IMR-90 (cell line): Measurements from ENCODE around the gene RNF145. TPM values are rescaled to one million over a fixed set of nuclear protein-coding genes. Genes with fewer than 3 reads are reported as not detected.

Experiments
- ATAC-seq: fragments of 200-7000 bp; cut with Tn5 transposase; 2 replicates; pipeline ENCODE4 v1.9.1; 2020; ENCODE audit warnings: low read depth, mild to moderate bottlenecking, moderate library complexity
- BruUV-seq: library from RNA; stranded (reverse); fragments of 400-500 nt; replicated peaks from 2 replicates; lab custom pipeline; 2021; lab: Mats Ljungman, UMichigan
- CTCF ChIA-PET: fragments of 300-600 bp; formaldehyde crosslinking; extraction: SDS; loops from one replicate; lab custom pipeline; 2021; ENCODE audit warnings: antibody characterized with exemption; lab: Yijun Ruan, JAX
- POLR2A ChIA-PET: fragments of 300-600 bp; sonication (Branson Sonifier 250); formaldehyde crosslinking; loops from one replicate; lab custom pipeline; 2022; ENCODE audit warnings: antibody characterized with exemption; ENCODE audit not compliant: unreplicated experiment; lab: Charles Lee
- DNase-seq: peaks from one replicate; pipeline ENCODE4 v3.0.0; 2013
- H2AFZ ChIP-seq: replicated peaks from 2 replicates; pipeline ENCODE3; 2013; ENCODE audit warnings: low read length, mild to moderate bottlenecking; ENCODE audit not compliant: poor library complexity
- H2AK5ac ChIP-seq: 2 replicates; pipeline ENCODE4 v1.6.1; 2013; ENCODE audit warnings: low read depth, low read length, inconsistent platforms
- H2AK9ac ChIP-seq: replicated peaks from 2 replicates; pipeline ENCODE3; 2013; ENCODE audit warnings: mild to moderate bottlenecking, low read depth, low read length, moderate library complexity; ENCODE audit not compliant: poor library complexity
- H2BK120ac ChIP-seq: 2 replicates; pipeline ENCODE4 v1.6.1; 2013; ENCODE audit warnings: low read depth, low read length, inconsistent platforms
- H2BK15ac ChIP-seq: 3 replicates; pipeline ENCODE4 v1.6.1; 2013; ENCODE audit warnings: low read depth, low read length, inconsistent platforms
- H2BK20ac ChIP-seq: 2 replicates; pipeline ENCODE4 v1.6.1; 2013; ENCODE audit warnings: low read depth, mild to moderate bottlenecking, inconsistent platforms, low read length, moderate library complexity
- H2BK5ac ChIP-seq: 2 replicates; pipeline ENCODE4 v1.6.1; 2013; ENCODE audit warnings: mild to moderate bottlenecking, low read depth, low read length, inconsistent platforms; ENCODE audit not compliant: poor library complexity, severe bottlenecking
- H3K14ac ChIP-seq: replicated peaks from 2 replicates; pipeline ENCODE4 v1.6.1; 2013; ENCODE audit warnings: low read depth, low read length, inconsistent platforms
- H3K18ac ChIP-seq: 2 replicates; pipeline ENCODE4 v1.6.1; 2013; ENCODE audit warnings: low read depth, low read length, control low read depth
- H3K23ac ChIP-seq: 2 replicates; pipeline ENCODE4 v1.6.1; 2013; ENCODE audit warnings: low read depth, low read length, inconsistent platforms
- H3K27ac ChIP-seq: 2 replicates; pipeline ENCODE4 v1.5.1; 2013; ENCODE audit warnings: mild to moderate bottlenecking, control low read depth, low read length; ENCODE audit not compliant: insufficient read depth
- H3K27me3 ChIP-seq: 2 replicates; pipeline ENCODE4 v1.6.1; 2013; ENCODE audit warnings: low read length; ENCODE audit not compliant: control insufficient read depth, insufficient read depth
- H3K36me3 ChIP-seq: 2 replicates; pipeline ENCODE4 v1.6.1; 2013; ENCODE audit warnings: low read length, mixed read lengths; ENCODE audit not compliant: control insufficient read depth, insufficient read depth
- H3K4ac ChIP-seq: 2 replicates; pipeline ENCODE4 v1.6.1; 2013; ENCODE audit warnings: low read depth, low read length, inconsistent platforms
- H3K4me1 ChIP-seq: 2 replicates; pipeline ENCODE4 v1.6.1; 2013; ENCODE audit warnings: low read length, mixed read lengths; ENCODE audit not compliant: control insufficient read depth, insufficient read depth
- H3K4me2 ChIP-seq: 2 replicates; pipeline ENCODE4 v1.6.1; 2013; ENCODE audit warnings: low read depth, mild to moderate bottlenecking, control low read depth, low read length, moderate library complexity
- H3K4me3 ChIP-seq: 2 replicates; pipeline ENCODE4 v1.5.1; 2013; ENCODE audit warnings: low read depth, mild to moderate bottlenecking, control low read depth, low read length, moderate library complexity; ENCODE audit not compliant: insufficient read depth
- H3K56ac ChIP-seq: 2 replicates; pipeline ENCODE4 v1.6.1; 2013; ENCODE audit warnings: low read length, inconsistent platforms; ENCODE audit not compliant: insufficient read depth; ENCODE audit errors: extremely low read depth
- H3K79me1 ChIP-seq, 2 experiments: 2 replicates each; pipeline ENCODE4 v1.6.1; 2013; ENCODE audit warnings: low read length in 2 of 2, inconsistent platforms in 1 of 2, low read depth in 1 of 2
- H3K9ac ChIP-seq: 2 replicates; pipeline ENCODE4 v1.6.1; 2013; ENCODE audit warnings: low read depth, low read length, control low read depth
- H3K9me1 ChIP-seq: 2 replicates; pipeline ENCODE4 v1.6.1; 2013; ENCODE audit warnings: low read length, inconsistent platforms; ENCODE audit not compliant: insufficient read depth
- H3K9me3 ChIP-seq: 2 replicates; pipeline ENCODE4 v1.6.1; 2013; ENCODE audit warnings: low read length; ENCODE audit not compliant: control insufficient read depth, insufficient read depth
- H4K20me1 ChIP-seq: 2 replicates; pipeline ENCODE4 v1.6.1; 2013; ENCODE audit warnings: low read length, inconsistent platforms; ENCODE audit not compliant: insufficient read depth
- H4K5ac ChIP-seq: 2 replicates; pipeline ENCODE4 v1.6.1; 2013; ENCODE audit warnings: mild to moderate bottlenecking, low read depth, low read length, control low read depth
- H4K8ac ChIP-seq, 2 experiments: 2 replicates each; pipeline ENCODE4 v1.6.1; 2013; ENCODE audit warnings: low read depth in 2 of 2, low read length in 2 of 2, control low read depth in 1 of 2, inconsistent platforms in 1 of 2
- H4K91ac ChIP-seq: 2 replicates; pipeline ENCODE4 v1.6.1; 2013; ENCODE audit warnings: low read depth, low read length, inconsistent platforms; ENCODE audit not compliant: insufficient read depth
- BHLHE40 ChIP-seq: fragments of 150-350 bp; IDR thresholded peaks from 2 replicates; pipeline ENCODE4 v1.6.1; 2016; ENCODE audit warnings: mild to moderate bottlenecking, low read depth, low read length
- CEBPB ChIP-seq: IDR thresholded peaks from 2 replicates; pipeline ENCODE4 v1.6.1; 2012; ENCODE audit warnings: low read depth, low read length, improper control_type of control experiment
- CHD1 ChIP-seq: IDR thresholded peaks from 2 replicates; pipeline ENCODE4 v1.6.1; 2012; ENCODE audit warnings: low read depth, low read length, improper control_type of control experiment
- ELK1 ChIP-seq: fragments of 150-350 bp; IDR thresholded peaks from 2 replicates; pipeline ENCODE4 v1.6.1; 2016; ENCODE audit warnings: low read depth, mild to moderate bottlenecking, low read length, moderate library complexity, borderline replicate concordance
- FOS ChIP-seq: fragments of 150-350 bp; IDR thresholded peaks from 2 replicates; pipeline ENCODE4 v1.6.1; 2016; ENCODE audit warnings: low read depth, low read length
- MAFK ChIP-seq: IDR thresholded peaks from 2 replicates; pipeline ENCODE4 v1.6.1; 2012; ENCODE audit warnings: low read depth, low read length, improper control_type of control experiment
- NFE2L2 ChIP-seq: fragments of 150-350 bp; IDR thresholded peaks from 2 replicates; pipeline ENCODE4 v1.6.1; 2016; ENCODE audit warnings: low read depth, mild to moderate bottlenecking, low read length
- POLR2A ChIP-seq: IDR thresholded peaks from 2 replicates; pipeline ENCODE4 v1.6.1; 2012; ENCODE audit warnings: mild to moderate bottlenecking, low read depth, low read length
- RAD21 ChIP-seq: IDR thresholded peaks from 2 replicates; pipeline ENCODE4 v1.6.1; 2012; ENCODE audit warnings: low read length, improper control_type of control experiment
- SMC3 ChIP-seq: fragments of 150-350 bp; IDR thresholded peaks from 2 replicates; pipeline ENCODE4 v1.6.1; 2016; ENCODE audit warnings: low read depth, mild to moderate bottlenecking, antibody characterized with exemption, low read length, moderate library complexity
- USF2 ChIP-seq: fragments of 150-350 bp; IDR thresholded peaks from 2 replicates; pipeline ENCODE4 v1.6.1; 2017; ENCODE audit warnings: mild to moderate bottlenecking, antibody characterized with exemption, low read length, low read depth
- WGBS, 2 experiments: methylation state at CpG; one replicate each; pipeline versions ENCODE4 v1.1.5 to v1.1.7; 2013; ENCODE audit warnings: missing lambda C conversion rate in 2 of 2; ENCODE audit not compliant: insufficient read length in 1 of 2; ENCODE audit errors: extremely low coverage in 2 of 2; 5-methylcytosine and 5-hydroxymethylcytosine counted together
- dilution Hi-C: fragments of 300-500 bp; cut with HindIII; formaldehyde crosslinking; loops from one replicate; pipeline ENCODE4 v1.14.3; 2018; ENCODE audit warnings: low sequenced_read_pairs; ENCODE audit not compliant: unreplicated experiment
- in situ Hi-C: fragments of 300-500 bp; cut with MboI; formaldehyde crosslinking; loops from 3 replicates; pipeline ENCODE4 v1.14.3; 2019; ENCODE audit warnings: low sequenced_read_pairs, inconsistent platforms, mixed read lengths
- intact Hi-C: fragments of 100-400 bp; cut with micrococcal nuclease; formaldehyde crosslinking; loops from 2 replicates; pipeline ENCODE4 v1.10.0; 2022
- polyA plus RNA-seq, 3 experiments: library from polyadenylated mRNA; depleted of rRNA; stranded (reverse); fragments of >200 nt; gene quantifications; 2 replicates each; pipeline ENCODE4 v1.2.3, GENCODE V29; 2012; ENCODE audit warnings: low replicate concordance in 1 of 3
- total RNA-seq: library from RNA; depleted of rRNA; stranded (reverse); fragments of >200 nt; gene quantifications from 2 replicates; pipeline ENCODE4 v1.2.3, GENCODE V29; 2012
- TF ChIP-seq, protein P1 (sequence below): conservative IDR thresholded peaks from 2 replicates; pipeline ENCODE4 v1.5.1; 2012; ENCODE audit warnings: mild to moderate bottlenecking, low read depth, low read length, improper control_type of control experiment

RNF145 gene
- total and polyA plus RNA-seq, 2 of the 4 experiments (the other 2 are of a cell fraction): 50.0 to 57.0 TPM

GRCh38 chr5:159242656-159243055 lies 33.3 kb upstream of the RNF145 start:
- Histone ChIP-seq H3K23ac (no peak overlapping the region), H4K8ac (no peak overlapping the region), H3K9ac (no peak overlapping the region), H3K4ac (no peak overlapping the region), H4K91ac (no peak overlapping the region), H3K9me1 (peaks cover 3% of the 10 kb centered on the region; the same call in 1 of the 2 replicates), H3K36me3 (no peaks in the 10 kb centered on the region), H3K9me3 (no peaks in the 10 kb centered on the region), H2BK120ac (no peak overlapping the region), H3K27me3 (peaks cover 5% of the 10 kb centered on the region; the same call in 1 of the 2 replicates), H2BK5ac (no peak overlapping the region), H3K56ac (no peak overlapping the region), H3K4me1 (peaks cover 1% of the 10 kb centered on the region; the same call in 1 of the 2 replicates), H4K5ac (no peak overlapping the region), H3K79me1 (no peaks in the 10 kb centered on the region), H3K4me2 (no peak overlapping the region), H2AK9ac (no peak overlapping the region), H2AK5ac (no peak overlapping the region), H3K4me3 (no peak overlapping the region), H4K20me1 (no peaks in the 10 kb centered on the region), H2BK15ac (no peak overlapping the region), H2BK20ac (no peak overlapping the region), H3K14ac (no peak overlapping the region), H3K27ac (no peak overlapping the region), H2AFZ (no peak overlapping the region), H3K18ac (no peak overlapping the region)
- DNase-seq (no peak), ATAC-seq (no peak)
- ChIA-PET CTCF (no interaction called here), POLR2A (no interaction called here)
- intact Hi-C loops: no loop called here
- no TSS peak for BruUV-seq
- WGBS, 2 experiments: no CpG with 5 or more reads among the region's 4 CpGs
- TF ChIP-seq FOS (no peak), RAD21 (no peak), SMC3 (no peak), POLR2A (no peak), ELK1 (no peak), CEBPB (no peak), USF2 (no peak), MAFK (no peak), BHLHE40 (no peak), NFE2L2 (no peak), CHD1 (no peak)
- TF ChIP-seq, protein P1, sequence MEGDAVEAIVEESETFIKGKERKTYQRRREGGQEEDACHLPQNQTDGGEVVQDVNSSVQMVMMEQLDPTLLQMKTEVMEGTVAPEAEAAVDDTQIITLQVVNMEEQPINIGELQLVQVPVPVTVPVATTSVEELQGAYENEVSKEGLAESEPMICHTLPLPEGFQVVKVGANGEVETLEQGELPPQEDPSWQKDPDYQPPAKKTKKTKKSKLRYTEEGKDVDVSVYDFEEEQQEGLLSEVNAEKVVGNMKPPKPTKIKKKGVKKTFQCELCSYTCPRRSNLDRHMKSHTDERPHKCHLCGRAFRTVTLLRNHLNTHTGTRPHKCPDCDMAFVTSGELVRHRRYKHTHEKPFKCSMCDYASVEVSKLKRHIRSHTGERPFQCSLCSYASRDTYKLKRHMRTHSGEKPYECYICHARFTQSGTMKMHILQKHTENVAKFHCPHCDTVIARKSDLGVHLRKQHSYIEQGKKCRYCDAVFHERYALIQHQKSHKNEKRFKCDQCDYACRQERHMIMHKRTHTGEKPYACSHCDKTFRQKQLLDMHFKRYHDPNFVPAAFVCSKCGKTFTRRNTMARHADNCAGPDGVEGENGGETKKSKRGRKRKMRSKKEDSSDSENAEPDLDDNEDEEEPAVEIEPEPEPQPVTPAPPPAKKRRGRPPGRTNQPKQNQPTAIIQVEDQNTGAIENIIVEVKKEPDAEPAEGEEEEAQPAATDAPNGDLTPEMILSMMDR: no peak
- in situ Hi-C loops: no loop called here
- dilution Hi-C loops: no loop called here
